Brain microvascular endothelial cell (primary cell): Measurements from ENCODE around the gene C2orf80.

Source experiments
- DNase-seq: peaks from one replicate; pipeline ENCODE4 v3.0.0-alpha.2; 2020
- H3K27ac ChIP-seq: fragments of 250-450 bp; sonication (Bioruptor Pico); 2 replicates; pipeline ENCODE4 v1.5.1; 2020; ENCODE audit warnings: mild to moderate bottlenecking, moderate library complexity
- H3K27me3 ChIP-seq: fragments of 250-450 bp; sonication (Bioruptor Pico); replicated peaks from 2 replicates; pipeline ENCODE4 v1.5.1; 2020; ENCODE audit warnings: mild to moderate bottlenecking
- H3K36me3 ChIP-seq: fragments of 250-450 bp; sonication (Bioruptor Pico); replicated peaks from 2 replicates; pipeline ENCODE4 v1.5.1; 2020; ENCODE audit warnings: mild to moderate bottlenecking
- H3K4me3 ChIP-seq: 2 replicates; pipeline ENCODE4 v1.5.1; 2011; ENCODE audit warnings: low read depth, mild to moderate bottlenecking, control low read depth, low read length, moderate library complexity
- CTCF ChIP-seq: IDR thresholded peaks from 2 replicates; pipeline ENCODE4 v1.5.1; 2011; ENCODE audit warnings: low read depth, mild to moderate bottlenecking, moderate library complexity, low read length, control low read depth, inconsistent platforms; ENCODE audit errors: missing control alignments
- in situ Hi-C: cut with HindIII; loops from 2 replicates; pipeline ENCODE4 v1.10.0; 2017; ENCODE audit warnings: low sequenced_read_pairs, low pct_ligation_motif_present

C2orf80 gene

GRCh38 chr2:208136716-208137094 is 53.1 kb downstream of the C2orf80 start:
- no peak for TF ChIP-seq CTCF
- DNase-seq: no peak
- Histone ChIP-seq H3K4me3 (no peak overlapping the region), H3K36me3 (no peaks in the 10 kb centered on the region), H3K27ac (no peak overlapping the region), H3K27me3 (no peaks in the 10 kb centered on the region)
- in situ Hi-C loops: no loop called here

- no peak for DNase-seq
- no peak for TF ChIP-seq CTCF
- in situ Hi-C loops: no loop called here
- Histone ChIP-seq H3K4me3 (no peak overlapping the region), H3K27me3 (no peaks in the 10 kb centered on the region), H3K36me3 (no peaks in the 10 kb centered on the region), H3K27ac (no peak overlapping the region)
Observed at GRCh38 chr2:208135794-208136715, 53.8 kb downstream of the C2orf80 start.

GRCh38 chr2:208134928-208135586 is 54.8 kb downstream of the C2orf80 start:
- no peak for DNase-seq
- Histone ChIP-seq H3K4me3 (no peak overlapping the region), H3K36me3 (no peaks in the 10 kb centered on the region), H3K27me3 (no peaks in the 10 kb centered on the region), H3K27ac (no peak overlapping the region)
- no peak for TF ChIP-seq CTCF
- in situ Hi-C loops: no loop called here

GRCh38 chr2:208130712-208131110 is 59.1 kb downstream of the C2orf80 start:
- Histone ChIP-seq H3K36me3 (no peaks in the 10 kb centered on the region), H3K27ac (no peak overlapping the region), H3K4me3 (no peak overlapping the region), H3K27me3 (no peaks in the 10 kb centered on the region)
- no peak for DNase-seq
- in situ Hi-C loops: no loop called here
- TF ChIP-seq CTCF: no peak

GRCh38 chr2:208129744-208130711 is 59.8 kb downstream of the C2orf80 start, which contains the start of gene CRYGC:
TSS of gene CRYGC (minus strand) at chr2:208129828. CDS start at chr2:208129792, 36 bp downstream.
- no peaks in the 10 kb centered on the region for H3K27me3 ChIP-seq
- H3K36me3 ChIP-seq: no peaks in the 10 kb centered on the region
- no peak within 1 kb of the TSS for H3K27ac ChIP-seq
- TF ChIP-seq CTCF: no peak
- in situ Hi-C loops: no loop called here
- DNase-seq: no peak
- H3K4me3 ChIP-seq: no peak within 1 kb of the TSS
